GM12864 (cell line): ENCODE data around the gene LDLRAD3.

Experiments used
- DNase-seq: peaks from one replicate; pipeline ENCODE4 v3.0.0-alpha.2; 2011; ENCODE audit warnings: low read depth
- H3K4me3 ChIP-seq: 2 replicates; pipeline ENCODE4 v1.5.1; 2011; ENCODE audit warnings: mild to moderate bottlenecking, low read depth, low read length, control low read depth
- TF ChIP-seq, protein P1 (sequence below): IDR thresholded peaks from 2 replicates; pipeline ENCODE4 v1.5.1; 2011; ENCODE audit warnings: low read depth, mild to moderate bottlenecking, moderate library complexity, low read length, control low read depth, inconsistent platforms; ENCODE audit errors: missing control alignments

LDLRAD3 gene

DNA sequence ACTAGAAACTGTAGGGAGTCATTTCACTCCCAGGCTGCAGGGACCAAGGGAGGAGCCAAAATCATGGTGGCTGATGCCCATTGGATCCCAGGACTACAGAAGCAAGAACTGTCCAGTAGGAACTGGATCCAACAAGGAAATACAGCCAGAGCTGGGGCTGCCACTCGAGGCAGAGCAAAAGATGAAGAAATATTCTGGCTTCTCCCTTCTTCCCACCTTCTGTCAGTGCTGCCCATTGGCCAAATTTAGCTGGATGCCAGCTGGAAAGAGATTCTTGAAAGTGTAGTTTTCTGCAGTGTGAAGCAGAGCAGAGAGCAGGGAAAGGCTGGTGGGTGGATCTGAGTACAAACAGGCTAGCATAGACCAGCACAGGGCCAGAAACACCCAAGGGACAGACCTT, 299.8 kb downstream of the LDLRAD3 start:
- no peak for DNase-seq
- H3K4me3 ChIP-seq: no peak overlapping the region
- TF ChIP-seq, protein P1, sequence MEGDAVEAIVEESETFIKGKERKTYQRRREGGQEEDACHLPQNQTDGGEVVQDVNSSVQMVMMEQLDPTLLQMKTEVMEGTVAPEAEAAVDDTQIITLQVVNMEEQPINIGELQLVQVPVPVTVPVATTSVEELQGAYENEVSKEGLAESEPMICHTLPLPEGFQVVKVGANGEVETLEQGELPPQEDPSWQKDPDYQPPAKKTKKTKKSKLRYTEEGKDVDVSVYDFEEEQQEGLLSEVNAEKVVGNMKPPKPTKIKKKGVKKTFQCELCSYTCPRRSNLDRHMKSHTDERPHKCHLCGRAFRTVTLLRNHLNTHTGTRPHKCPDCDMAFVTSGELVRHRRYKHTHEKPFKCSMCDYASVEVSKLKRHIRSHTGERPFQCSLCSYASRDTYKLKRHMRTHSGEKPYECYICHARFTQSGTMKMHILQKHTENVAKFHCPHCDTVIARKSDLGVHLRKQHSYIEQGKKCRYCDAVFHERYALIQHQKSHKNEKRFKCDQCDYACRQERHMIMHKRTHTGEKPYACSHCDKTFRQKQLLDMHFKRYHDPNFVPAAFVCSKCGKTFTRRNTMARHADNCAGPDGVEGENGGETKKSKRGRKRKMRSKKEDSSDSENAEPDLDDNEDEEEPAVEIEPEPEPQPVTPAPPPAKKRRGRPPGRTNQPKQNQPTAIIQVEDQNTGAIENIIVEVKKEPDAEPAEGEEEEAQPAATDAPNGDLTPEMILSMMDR: no peak

DNA sequence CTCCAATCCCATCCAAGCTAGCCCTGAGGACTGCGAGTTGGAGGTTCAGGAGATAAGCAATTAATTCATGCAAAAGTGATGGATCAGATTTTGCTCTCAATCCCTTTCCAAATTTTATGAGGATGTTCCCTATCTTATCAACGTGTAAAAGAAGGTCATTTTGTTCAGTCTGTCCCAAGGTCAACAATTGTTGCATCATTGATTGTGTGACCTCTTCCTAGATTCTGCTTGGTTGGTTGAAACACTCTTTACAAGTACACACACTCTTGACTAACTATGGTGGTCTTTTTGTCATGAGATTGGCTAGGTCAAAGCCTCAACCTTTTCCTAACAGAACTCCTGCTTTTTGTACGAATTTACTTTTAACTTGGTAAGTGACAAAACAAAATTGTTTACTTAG, 303.6 kb downstream of the LDLRAD3 start:
- DNase-seq: no peak
- TF ChIP-seq, protein P1: no peak

DNA sequence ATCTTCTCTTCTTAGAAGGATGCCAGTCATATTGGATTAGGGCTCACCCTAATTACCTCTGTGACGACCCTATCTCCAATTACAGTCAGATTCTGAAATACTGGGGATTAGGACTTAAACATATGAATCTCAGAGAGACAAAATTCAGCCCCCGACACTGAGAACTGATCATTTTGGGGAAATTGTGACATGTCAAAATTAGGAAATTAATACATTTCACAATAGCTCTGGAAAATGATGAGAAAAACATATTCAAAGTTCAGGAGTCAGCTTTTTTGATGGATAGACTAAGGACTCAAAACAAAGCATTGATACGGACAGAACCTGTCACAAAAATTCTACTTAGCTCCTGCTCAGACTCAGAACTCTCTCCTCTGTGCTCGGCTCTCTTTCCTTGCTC, 304.6 kb downstream of the LDLRAD3 start:
- TF ChIP-seq, protein P1: no peak
- no peak overlapping the region for H3K4me3 ChIP-seq
- no peak for DNase-seq

More for the DNA sequence above, 303.6 kb downstream of the LDLRAD3 start:
- H3K4me3 ChIP-seq: no peak overlapping the region

DNA sequence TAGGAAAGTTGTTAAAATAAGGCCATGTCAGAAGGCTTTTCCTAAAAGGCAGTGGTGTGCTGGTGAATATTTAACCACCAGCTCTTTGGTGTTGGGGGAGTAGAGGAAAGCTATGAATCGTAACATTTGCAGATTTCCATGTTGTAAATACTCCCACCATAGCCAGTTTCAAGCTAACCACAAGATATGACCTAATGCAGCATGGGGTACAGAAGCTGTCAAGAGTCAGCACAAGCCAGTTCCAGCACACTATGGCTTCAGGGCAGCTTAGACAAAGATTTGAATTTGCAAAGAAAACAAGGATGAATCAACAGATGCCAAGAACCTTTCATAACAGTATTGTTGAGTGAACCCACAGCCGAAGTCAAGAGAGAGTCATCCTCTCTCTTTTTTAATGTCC, 305.4 kb downstream of the LDLRAD3 start:
- no peak overlapping the region for H3K4me3 ChIP-seq
- TF ChIP-seq, protein P1: no peak
- DNase-seq: no peak

DNA sequence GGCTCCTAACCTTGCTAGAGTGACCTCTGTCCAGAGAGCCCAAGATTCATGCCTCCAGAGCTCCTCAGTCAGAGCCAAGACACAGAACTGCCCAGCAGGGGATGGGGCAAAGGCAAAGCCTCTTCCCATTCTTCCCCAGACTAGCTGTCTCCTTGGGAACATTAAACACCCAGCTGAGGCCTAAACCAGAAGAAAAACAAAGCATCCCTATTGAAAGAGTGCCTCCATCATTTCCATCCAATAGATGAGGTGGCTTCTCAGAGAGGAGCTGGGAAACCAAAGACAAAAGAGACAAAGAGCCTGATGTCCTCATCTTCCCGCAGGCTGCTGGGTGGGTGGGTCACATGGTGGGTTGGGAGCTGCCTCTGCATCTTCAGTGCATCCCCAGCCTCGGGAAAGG, 308.0 kb downstream of the LDLRAD3 start:
- TF ChIP-seq, protein P1: no peak
- H3K4me3 ChIP-seq: no peak overlapping the region
- no peak for DNase-seq

DNA sequence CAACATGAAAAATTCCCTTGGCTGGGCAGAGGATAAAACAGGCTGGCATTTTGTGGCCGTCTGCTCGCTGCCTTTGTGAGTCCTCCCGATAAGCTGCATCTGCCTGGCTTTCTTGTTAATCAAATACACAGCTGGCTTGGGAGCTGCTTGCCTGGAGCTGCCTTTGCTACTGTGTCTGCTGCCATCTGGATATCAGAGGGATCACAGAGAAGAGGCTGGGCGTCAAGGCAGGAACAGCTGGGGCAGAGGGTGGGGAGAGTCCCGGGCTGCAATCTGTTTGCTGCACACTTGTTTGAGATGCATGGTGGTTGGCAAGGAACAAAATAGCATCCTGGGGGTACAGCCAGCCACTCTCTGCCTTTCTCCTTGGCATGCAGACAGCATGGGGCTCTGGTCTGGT, 309.4 kb downstream of the LDLRAD3 start:
- no peak for DNase-seq
- TF ChIP-seq, protein P1: no peak
- no peak overlapping the region for H3K4me3 ChIP-seq

DNA sequence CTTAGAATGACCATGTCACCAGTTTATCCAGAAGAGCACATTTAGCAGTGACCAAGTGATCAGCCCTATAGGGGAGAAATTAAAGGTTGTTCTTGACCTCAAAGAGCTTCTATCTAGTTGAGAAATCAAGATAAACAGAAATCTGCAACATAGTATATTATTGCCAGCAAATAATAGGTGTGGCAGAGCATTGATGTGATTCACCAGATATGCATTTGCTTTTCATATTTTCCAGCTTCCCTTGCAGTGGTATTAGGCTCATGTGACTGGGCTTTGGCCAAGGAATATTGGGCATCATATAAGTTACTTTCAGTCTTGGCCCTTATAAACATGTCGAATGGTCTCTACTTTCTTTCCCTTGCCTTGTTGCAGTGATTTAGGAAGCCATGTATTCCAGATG, 310.9 kb downstream of the LDLRAD3 start:
- no peak overlapping the region for H3K4me3 ChIP-seq
- TF ChIP-seq, protein P1: no peak
- no peak for DNase-seq
